K562 (cell line): ENCODE data around the gene SIPA1L2. TPM values are rescaled to one million over a fixed set of nuclear protein-coding genes. Genes with fewer than 3 reads are reported as not detected.

Experiments
- ATAC-seq: fragments of 200-7000 bp; cut with Tn5 transposase; 3 replicates; pipeline ENCODE4 v1.9.1; 2020; ENCODE audit warnings: moderate library complexity
- BruUV-seq: library from RNA; stranded (reverse); fragments of 400-500 nt; replicated peaks from 2 replicates; lab custom pipeline; 2021; lab: Mats Ljungman, UMichigan
- CTCF ChIA-PET: fragments of 300-600 bp; formaldehyde crosslinking; extraction: SDS; loops from one replicate; lab custom pipeline; 2021; ENCODE audit warnings: low intra/inter-chr PET ratio; lab: Yijun Ruan, JAX
- POLR2A ChIA-PET: fragments of 300-600, 350-650 bp; sonication (Branson Sonifier 250); formaldehyde crosslinking; extraction: SDS; loops from one replicate; lab custom pipeline; 2021; ENCODE audit warnings: antibody characterized with exemption, inconsistent platforms; lab: Yijun Ruan, JAX
- DNase-seq, 4 experiments: peaks; one replicate each; pipeline versions ENCODE4 v3.0.0 to v3.0.0-alpha.2; 2011 to 2018; ENCODE audit warnings: low spot score in 3 of 4, mixed read lengths in 3 of 4; ENCODE audit errors: extremely low read depth in 1 of 4
- FAIRE-seq: peaks from 2 replicates; lab custom pipeline; 2011; peaks lifted over from hg19 to GRCh38; lab: Jason Lieb, UNC
- H2AFZ ChIP-seq: 2 replicates; pipeline ENCODE4 v1.6.0; 2011; ENCODE audit warnings: low read depth, low read length, control low read depth, inconsistent platforms
- H3K27ac ChIP-seq: fragments of 200-600 bp; 3 replicates; pipeline ENCODE4 v1.8.0; 2011; ENCODE audit warnings: low read depth, mild to moderate bottlenecking, control low read depth, inconsistent platforms, low read length, moderate library complexity, mixed read lengths; ENCODE audit errors: extremely low read depth
- H3K27me3 ChIP-seq, 2 experiments: fragments of 300-600 bp in 1 of 2; 2 replicates in 1 of 2; 3 replicates in 1 of 2; pipeline versions ENCODE4 v1.6.0 to v1.8.0; 2011; ENCODE audit warnings: inconsistent platforms in 2 of 2, low read length in 2 of 2, mild to moderate bottlenecking in 1 of 2, mixed read lengths in 1 of 2, moderate library complexity in 1 of 2; ENCODE audit not compliant: control insufficient read depth in 2 of 2, insufficient read depth in 2 of 2
- H3K36me3 ChIP-seq: fragments of 300-600 bp; 3 replicates; pipeline ENCODE4 v1.8.0; 2011; ENCODE audit warnings: mild to moderate bottlenecking, low read length, inconsistent platforms; ENCODE audit not compliant: control insufficient read depth, insufficient read depth
- H3K4me1 ChIP-seq, 2 experiments: fragments of 200-600 bp in 1 of 2; replicated peaks in 1 of 2; 2 replicates in 1 of 2; 3 replicates in 1 of 2; pipeline versions ENCODE4 v1.5.1 to v1.8.0; 2011; ENCODE audit warnings: inconsistent platforms in 2 of 2, low read length in 2 of 2, mild to moderate bottlenecking in 1 of 2, mixed read lengths in 1 of 2, moderate library complexity in 1 of 2; ENCODE audit not compliant: control insufficient read depth in 2 of 2, insufficient read depth in 2 of 2
- H3K4me2 ChIP-seq: 2 replicates; pipeline ENCODE4 v1.6.1; 2011; ENCODE audit warnings: low read length, control low read depth, inconsistent platforms, mixed read lengths; ENCODE audit not compliant: insufficient read depth
- H3K4me3 ChIP-seq: fragments of 200-600 bp; sonication (generic), shearing (Covaris generic); 2 replicates; pipeline ENCODE4 v1.5.1; 2016; ENCODE audit warnings: control low read depth, inconsistent platforms
- H3K79me2 ChIP-seq: fragments of 200-600 bp; 3 replicates; pipeline ENCODE4 v1.8.0; 2011; ENCODE audit warnings: low read length, inconsistent platforms; ENCODE audit not compliant: control insufficient read depth, insufficient read depth
- H3K9ac ChIP-seq, 2 experiments: 2 replicates each; pipeline versions ENCODE4 v1.6.0 to v1.6.1; 2011; ENCODE audit warnings: low read depth in 2 of 2, low read length in 2 of 2, control low read depth in 1 of 2, inconsistent platforms in 1 of 2, mild to moderate bottlenecking in 1 of 2, mixed read lengths in 1 of 2; ENCODE audit not compliant: insufficient read depth in 1 of 2
- H3K9me1 ChIP-seq: one replicate; pipeline ENCODE4 v1.6.0; 2011; ENCODE audit warnings: inconsistent platforms, mild to moderate bottlenecking, low read length, moderate library complexity; ENCODE audit not compliant: control insufficient read depth, insufficient read depth
- H3K9me3 ChIP-seq: replicated peaks from 2 replicates; pipeline ENCODE4 v1.5.1; 2011; ENCODE audit warnings: low read depth, low read length, inconsistent platforms; ENCODE audit not compliant: control insufficient read depth, insufficient read depth
- H4K20me1 ChIP-seq: replicated peaks from 2 replicates; pipeline ENCODE4 v1.6.1; 2011; ENCODE audit warnings: low read length, inconsistent platforms, mixed read lengths; ENCODE audit not compliant: control insufficient read depth, insufficient read depth
- ATF3 ChIP-seq, 2 experiments: fragments of 450-650 bp in 1 of 2; sonication (generic) in 1 of 2; formaldehyde crosslinking in 1 of 2; IDR thresholded peaks in 1 of 2; conservative IDR thresholded peaks in 1 of 2; 2 replicates each; pipeline versions ENCODE4 v1.6.1 to v1.8.1; 2016 to 2023; ENCODE audit warnings: mild to moderate bottlenecking in 2 of 2, moderate library complexity in 2 of 2, inconsistent platforms in 1 of 2, missing genetic modification reagents in 1 of 2
- ATF7 ChIP-seq: fragments of 450-650 bp; IDR thresholded peaks from 2 replicates; pipeline ENCODE4 v1.7.1; 2014; ENCODE audit warnings: mild to moderate bottlenecking, moderate library complexity
- CHCHD3 ChIP-seq: fragments of 250-450 bp; sonication (Bioruptor Pico); IDR thresholded peaks from 2 replicates; pipeline ENCODE4 v2.1.2; 2022; ENCODE audit warnings: mild to moderate bottlenecking
- ESRRA ChIP-seq: fragments of 450-650 bp; IDR thresholded peaks from 2 replicates; pipeline ENCODE4 v1.6.1; 2014; ENCODE audit warnings: low read depth, mild to moderate bottlenecking, moderate library complexity, borderline replicate concordance
- EWSR1 ChIP-seq: fragments of 450-650 bp; IDR thresholded peaks from 2 replicates; pipeline ENCODE4 v1.6.1; 2018; ENCODE audit warnings: borderline replicate concordance, mild to moderate bottlenecking, low read depth, moderate library complexity; ENCODE audit not compliant: partially characterized antibody
- FOXK2 ChIP-seq, 2 experiments: fragments of 450-650 bp; IDR thresholded peaks in 1 of 2; conservative IDR thresholded peaks in 1 of 2; 2 replicates each; pipeline ENCODE4 v1.6.1; 2016; ENCODE audit warnings: low read depth in 2 of 2, mild to moderate bottlenecking in 1 of 2
- GTF2E2 ChIP-seq: fragments of 200-800 bp; sonication (Bioruptor generic); IDR thresholded peaks from 2 replicates; pipeline ENCODE4 v1.6.1; 2016; ENCODE audit warnings: missing genetic modification characterization, missing compliant biosample characterization
- HEY1 ChIP-seq: fragments of 250-450 bp; sonication (Bioruptor Pico); IDR thresholded peaks from 2 replicates; pipeline ENCODE4 v1.5.0; 2020; ENCODE audit warnings: mild to moderate bottlenecking, moderate library complexity, borderline replicate concordance
- HNRNPH1 ChIP-seq: fragments of 200-400 bp; formaldehyde crosslinking; optimal IDR thresholded peaks from 2 replicates; pipeline ENCODE3; 2017; ENCODE audit warnings: low read depth, mild to moderate bottlenecking, low read length, moderate library complexity
- JUND ChIP-seq, 2 experiments: IDR thresholded peaks; 2 replicates in 1 of 2; 3 replicates in 1 of 2; pipeline ENCODE4 v1.6.1; 2011; ENCODE audit warnings: borderline replicate concordance in 2 of 2, low read depth in 2 of 2, low read length in 2 of 2, improper control_type of control experiment in 1 of 2, missing biosample characterization in 1 of 2, missing genetic modification characterization in 1 of 2, missing genetic modification reagents in 1 of 2
- MLX ChIP-seq, 2 experiments: fragments of 450-650 bp in 1 of 2; sonication (generic) in 1 of 2; formaldehyde crosslinking; conservative IDR thresholded peaks; 2 replicates each; pipeline versions ENCODE4 v1.4.0 to v1.8.1; 2020 to 2022; ENCODE audit warnings: mild to moderate bottlenecking in 1 of 2, missing genetic modification reagents in 1 of 2
- NBN ChIP-seq: fragments of 450-650 bp; IDR thresholded peaks from 2 replicates; pipeline ENCODE4 v1.6.1; 2016; ENCODE audit warnings: low read depth, mild to moderate bottlenecking
- NCOA2 ChIP-seq, 2 experiments: fragments of 450-650 bp; IDR thresholded peaks; 2 replicates each; pipeline ENCODE4 v1.6.1; 2018; ENCODE audit warnings: mild to moderate bottlenecking in 2 of 2, moderate library complexity in 1 of 2; ENCODE audit not compliant: partially characterized antibody in 2 of 2
- NFIC ChIP-seq: fragments of 450-650 bp; IDR thresholded peaks from 2 replicates; pipeline ENCODE4 v1.6.1; 2017; ENCODE audit warnings: mild to moderate bottlenecking, inconsistent platforms
- NFIX ChIP-seq: fragments of 250-450 bp; sonication (Bioruptor Pico); IDR thresholded peaks from 2 replicates; pipeline ENCODE4 v1.4.0; 2020; ENCODE audit warnings: low read depth, mild to moderate bottlenecking, moderate library complexity
- NR2C2 ChIP-seq, 2 experiments: fragments of 200-800 bp in 1 of 2; sonication (Bioruptor generic) in 1 of 2; sonication (generic) in 1 of 2; formaldehyde crosslinking in 1 of 2; IDR thresholded peaks; 2 replicates each; pipeline versions ENCODE4 v1.6.1 to v1.8.0; 2016 to 2022; ENCODE audit warnings: mild to moderate bottlenecking in 1 of 2, missing compliant biosample characterization in 1 of 2, missing genetic modification characterization in 1 of 2, missing genetic modification reagents in 1 of 2
- RCOR1 ChIP-seq, 2 experiments: IDR thresholded peaks; 2 replicates each; pipeline ENCODE4 v1.6.1; 2012; ENCODE audit warnings: low read depth in 2 of 2, low read length in 2 of 2, borderline replicate concordance in 1 of 2, improper control_type of control experiment in 1 of 2
- SMAD1 ChIP-seq: fragments of 150-350 bp; IDR thresholded peaks from 2 replicates; pipeline ENCODE4 v1.6.1; 2014; ENCODE audit warnings: low read length, low read depth; ENCODE audit not compliant: partially characterized antibody
- ZNF707 ChIP-seq: fragments of 250-450 bp; sonication (Bioruptor Pico); conservative IDR thresholded peaks from 2 replicates; pipeline ENCODE4 v1.8.0; 2022; ENCODE audit warnings: inconsistent platforms, mild to moderate bottlenecking, moderate library complexity
- WGBS: fragments of 100-300 bp; shearing (Covaris generic); methylation state at CpG from one replicate; pipeline ENCODE4 v1.1.6; 2016; ENCODE audit warnings: low coverage, mixed read lengths; ENCODE audit not compliant: insufficient coverage; ENCODE audit errors: missing lambda C conversion rate; 5-methylcytosine and 5-hydroxymethylcytosine counted together
- in situ Hi-C: fragments of 300-500 bp; cut with MboI; formaldehyde crosslinking; loops from 4 replicates; pipeline ENCODE4 v1.15.0; 2018; ENCODE audit warnings: inconsistent platforms, mixed read lengths
- intact Hi-C: fragments of 100-400 bp; cut with micrococcal nuclease; formaldehyde crosslinking; loops from 2 replicates; pipeline ENCODE4 v1.14.2; 2022
- polyA plus RNA-seq, 8 experiments: library from polyadenylated mRNA; depleted of rRNA in 4 of 8; stranded (reverse) in 5 of 8; unstranded in 3 of 8; fragments of >200 nt; fragmentation: Nextera tagmentation in 2 of 8; fragmentation: Illumina TruSeq in 1 of 8; extraction: Ambion mirVana in 2 of 8; extraction: Trizol in 1 of 8; gene quantifications; 2 replicates each; pipeline versions ENCODE4 v1.2.1 to v1.2.3, GENCODE V29; 2011 to 2014; ENCODE audit warnings: inconsistent platforms in 1 of 8, missing spikeins in 1 of 8
- total RNA-seq, 7 experiments: library from RNA; depleted of rRNA in 6 of 7; stranded (reverse); fragments of >200 nt in 6 of 7; fragmentation: Illumina TruSeq in 2 of 7; extraction: Trizol in 2 of 7; gene quantifications; 2 replicates each; pipeline versions ENCODE4 v1.2.1 to v1.2.3, GENCODE V29; 2011 to 2021; ENCODE audit warnings: low replicate concordance in 1 of 7

SIPA1L2 gene
- total and polyA plus RNA-seq, 9 of the 15 experiments (the other 6 are each of a cell fraction or from before 2014, with no cell fraction given) = 0.04 to 0.22 (median 0.06) TPM; not detected in 5

- Histone ChIP-seq H3K9ac (no peak overlapping the region), H4K20me1 (no peaks in the 10 kb centered on the region), H3K4me3 (no peak overlapping the region), H3K79me2 (no peaks in the 10 kb centered on the region), H3K9me3 (no peaks in the 10 kb centered on the region), H3K27me3 (no peaks in the 10 kb centered on the region), H3K36me3 (no peaks in the 10 kb centered on the region), H3K4me1 (no peaks in the 10 kb centered on the region; a peak in 1 of 5 replicates), H2AFZ (no peak overlapping the region), H3K27ac (no peak overlapping the region), H3K4me2 (no peak overlapping the region), H3K9me1 (no peaks in the 10 kb centered on the region)
- ATAC-seq (peak; percentile 51; the same call in 2 of the 3 replicates), FAIRE-seq (no peak), DNase-seq (peak in 1 of 4 experiments; percentile 8)
- in situ Hi-C loops = no loop called here
- CTCF ChIA-PET = no interaction called here
- intact Hi-C loops = no loop called here
- BruUV-seq = no TSS peak
- POLR2A ChIA-PET = no interaction called here
- 2% methylated on average over 6 of the region's 6 CpGs for WGBS
- TF ChIP-seq NFIX (CRISPR knock-in tag) = peak; percentile 83
- no peak for TF ChIP-seq NCOA2 (IDR thresholded peaks at IDR 0.05; ENCODE audit: partially characterized antibody in 2 of 2)
- no peak for TF ChIP-seq HEY1 (CRISPR knock-in tag)
- no peak for TF ChIP-seq MLX (CRISPR knock-in tag; conservative IDR thresholded peaks at IDR 0.05)
- no peak for TF ChIP-seq GTF2E2
- no peak for TF ChIP-seq ESRRA
- TF ChIP-seq SMAD1 = peak; percentile 47
- TF ChIP-seq NFIC = peak; percentile 94
- TF ChIP-seq RCOR1 (IDR thresholded peaks at IDR 0.05; ENCODE audit: borderline replicate concordance in 1 of 2, low read depth in 2 of 2, low read length in 2 of 2) = 0 out of 4 replicates have a peak, but pooled peaks of 1 of the 2 experiments have one; percentile 14
- TF ChIP-seq HNRNPH1 = no peak
- TF ChIP-seq ATF3 (IDR thresholded peaks at IDR 0.05) = peak; percentile 74
- no peak for TF ChIP-seq ATF3 (CRISPR knock-in tag; conservative IDR thresholded peaks at IDR 0.05)
- TF ChIP-seq NBN = no peak
- TF ChIP-seq CHCHD3 (CRISPR knock-in tag) = no peak
- TF ChIP-seq JUND (IDR thresholded peaks at IDR 0.05; ENCODE audit: borderline replicate concordance, low read depth, low read length) = 0 out of 2 replicates have a peak, but pooled peaks have one; percentile 24
- TF ChIP-seq JUND (tag; IDR thresholded peaks at IDR 0.05; ENCODE audit: borderline replicate concordance, low read depth, low read length) = 0 out of 3 replicates have a peak, but pooled peaks have one; percentile 21
- TF ChIP-seq ZNF707 (CRISPR knock-in tag) = no peak
- TF ChIP-seq NR2C2 (CRISPR knock-in tag; IDR thresholded peaks at IDR 0.05) = no peak
- TF ChIP-seq NR2C2 (tag; IDR thresholded peaks at IDR 0.05) = 0 out of 2 replicates have a peak, but pooled peaks have one; percentile 10
- peak; percentile 51; the same call in 1 of the 2 replicates for TF ChIP-seq ATF7
- TF ChIP-seq FOXK2 (conservative IDR thresholded peaks at IDR 0.05 in 1 of 2, IDR thresholded peaks at IDR 0.05 in 1 of 2; ENCODE audit: low read depth in 2 of 2) = no peak
- TF ChIP-seq EWSR1 = no peak
Measured at GRCh38 chr1:232620356-232620969, 9.5 kb downstream of the SIPA1L2 start.
